CD4-positive, alpha-beta T cell (primary cell): ENCODE data around the gene APOA4. TPM values are rescaled to one million over a fixed set of nuclear protein-coding genes. Genes with fewer than 3 reads are reported as not detected.
A peak's percentile ranks its signal among the peaks of the same experiment; 100 is the strongest.

Experiments used
- ATAC-seq: fragments of 200-7000 bp; cut with Tn5 transposase; one replicate; pipeline ENCODE4 v1.10.0; 2022; ENCODE audit warnings: mild to moderate bottlenecking; ENCODE audit not compliant: poor library complexity
- CTCF ChIA-PET: fragments of 350-600 bp; sonication (Branson Sonifier 250); formaldehyde crosslinking; loops from one replicate; lab custom pipeline; 2021; ENCODE audit warnings: antibody characterized with exemption, inconsistent platforms; lab: Charles Lee
- POLR2A ChIA-PET: fragments of 350-600 bp; sonication (Branson Sonifier 250); formaldehyde crosslinking; loops from one replicate; lab custom pipeline; 2021; ENCODE audit warnings: antibody characterized with exemption, inconsistent platforms; lab: Charles Lee
- DNase-seq, 14 experiments: peaks; one replicate each; pipeline ENCODE4 v3.0.0-alpha.2; 2013 to 2020; ENCODE audit warnings: mixed read lengths in 2 of 14
- H3K27ac ChIP-seq, 2 donors: one replicate each; pipeline versions ENCODE4 v1.5.1 to v1.7.0; 2013; ENCODE audit warnings: low read length in 2 of 2, low read depth in 1 of 2, mild to moderate bottlenecking in 1 of 2
- H3K27me3 ChIP-seq, 2 experiments: 1 replicate in 1 of 2; 2 replicates in 1 of 2; pipeline versions ENCODE4 v1.6.1 to v1.7.0; 2013; ENCODE audit warnings: low read length in 2 of 2, control low read depth in 1 of 2, mild to moderate bottlenecking in 1 of 2, moderate library complexity in 1 of 2; ENCODE audit not compliant: insufficient read depth in 2 of 2, control insufficient read depth in 1 of 2
- H3K36me3 ChIP-seq: one replicate; pipeline ENCODE4 v1.6.1; 2013; ENCODE audit warnings: low read length, control low read depth; ENCODE audit not compliant: insufficient read depth
- H3K4me1 ChIP-seq: one replicate; pipeline ENCODE4 v1.6.1; 2013; ENCODE audit warnings: low read length, control low read depth; ENCODE audit not compliant: insufficient read depth
- H3K4me3 ChIP-seq: one replicate; pipeline ENCODE4 v1.5.1; 2013; ENCODE audit warnings: mild to moderate bottlenecking, low read length, moderate library complexity
- H3K9me3 ChIP-seq, 2 experiments: 1 replicate in 1 of 2; 2 replicates in 1 of 2; pipeline versions ENCODE4 v1.6.1 to v1.7.0; 2013; ENCODE audit warnings: low read length in 2 of 2, mild to moderate bottlenecking in 2 of 2, control low read depth in 1 of 2, moderate library complexity in 1 of 2; ENCODE audit not compliant: control insufficient read depth in 1 of 2, insufficient read depth in 1 of 2
- H3K27ac Mint-ChIP-seq: one replicate; pipeline ENCODE4 v1.8.0; 2020; ENCODE audit warnings: mixed read lengths
- H3K27me3 Mint-ChIP-seq: one replicate; pipeline ENCODE4 v1.8.0; 2021; ENCODE audit warnings: mixed read lengths
- H3K36me3 Mint-ChIP-seq: one replicate; pipeline ENCODE4 v1.8.0; 2021; ENCODE audit warnings: low read depth, mixed read lengths
- H3K4me1 Mint-ChIP-seq: one replicate; pipeline ENCODE4 v1.8.0; 2021; ENCODE audit warnings: low read depth, mixed read lengths
- H3K4me3 Mint-ChIP-seq: one replicate; pipeline ENCODE4 v1.8.0; 2020; ENCODE audit warnings: mild to moderate bottlenecking, mixed read lengths
- H3K9me3 Mint-ChIP-seq: one replicate; pipeline ENCODE4 v1.8.0; 2020; ENCODE audit warnings: mixed read lengths
- intact Hi-C, 2 experiments: fragments of 100-400 bp; cut with DNase I in 1 of 2; cut with micrococcal nuclease in 1 of 2; formaldehyde crosslinking; loops; one replicate each; pipeline versions ENCODE4 v1.15.1 to v1.9.0; 2023 to 2025; cut with DNase I, micrococcal nuclease
- total RNA-seq, 174 experiments: library from RNA in 2 of 174; stranded (reverse) in 2 of 174; gene quantifications; one replicate each; pipeline ENCODE4 v1.2.3 and lab custom pipeline; 2021 to 2026
- TF ChIP-seq, protein P1 (sequence below): fragments of 200-600 bp; IDR thresholded peaks from one replicate; pipeline ENCODE4 v1.8.0; 2022; ENCODE audit warnings: antibody characterized with exemption, mild to moderate bottlenecking

Gene APOA4
- total RNA-seq, 2 experiments from 2014 or later = not detected

DNA sequence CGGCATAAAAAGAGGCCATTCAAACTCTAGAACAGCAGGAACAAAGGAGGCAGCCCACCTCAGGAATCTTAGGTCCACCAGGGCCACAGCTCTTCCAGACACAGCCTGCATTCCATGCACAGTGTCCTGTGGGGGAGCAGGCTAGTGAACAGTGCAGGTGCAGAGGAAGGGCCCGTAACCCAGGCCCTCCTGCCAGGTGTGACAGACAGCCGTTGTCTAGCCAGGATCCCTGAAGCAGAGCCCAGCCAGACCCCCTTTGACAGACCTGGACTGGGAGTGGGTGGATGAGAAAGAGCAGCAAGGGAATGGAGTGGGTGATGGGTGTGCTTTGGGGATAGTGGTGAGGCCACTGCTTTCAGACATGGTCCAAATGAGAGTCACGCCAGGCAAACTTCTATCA is 34.1 kb downstream of the APOA4 start:
- TF ChIP-seq, protein P1, sequence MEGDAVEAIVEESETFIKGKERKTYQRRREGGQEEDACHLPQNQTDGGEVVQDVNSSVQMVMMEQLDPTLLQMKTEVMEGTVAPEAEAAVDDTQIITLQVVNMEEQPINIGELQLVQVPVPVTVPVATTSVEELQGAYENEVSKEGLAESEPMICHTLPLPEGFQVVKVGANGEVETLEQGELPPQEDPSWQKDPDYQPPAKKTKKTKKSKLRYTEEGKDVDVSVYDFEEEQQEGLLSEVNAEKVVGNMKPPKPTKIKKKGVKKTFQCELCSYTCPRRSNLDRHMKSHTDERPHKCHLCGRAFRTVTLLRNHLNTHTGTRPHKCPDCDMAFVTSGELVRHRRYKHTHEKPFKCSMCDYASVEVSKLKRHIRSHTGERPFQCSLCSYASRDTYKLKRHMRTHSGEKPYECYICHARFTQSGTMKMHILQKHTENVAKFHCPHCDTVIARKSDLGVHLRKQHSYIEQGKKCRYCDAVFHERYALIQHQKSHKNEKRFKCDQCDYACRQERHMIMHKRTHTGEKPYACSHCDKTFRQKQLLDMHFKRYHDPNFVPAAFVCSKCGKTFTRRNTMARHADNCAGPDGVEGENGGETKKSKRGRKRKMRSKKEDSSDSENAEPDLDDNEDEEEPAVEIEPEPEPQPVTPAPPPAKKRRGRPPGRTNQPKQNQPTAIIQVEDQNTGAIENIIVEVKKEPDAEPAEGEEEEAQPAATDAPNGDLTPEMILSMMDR = no peak
- H3K4me3 ChIP-seq = no peak overlapping the region
- ChIA-PET POLR2A (interaction anchor here (0.5 to 2.6 kb wide), 3 partner anchors 28 to 282 kb away, joined by 3 to 20 read pairs (median 4); no protein-coding TSS in a partner anchor), CTCF (no interaction called here)
- Mint-ChIP-seq H3K36me3 (peaks cover 44% of the 10 kb centered on the region), H3K4me3 (peak overlapping the region; percentile 94), H3K4me1 (peaks cover 55% of the 10 kb centered on the region), H3K9me3 (no peaks in the 10 kb centered on the region), H3K27me3 (no peaks in the 10 kb centered on the region), H3K27ac (peak overlapping the region; percentile 96)
- H3K36me3 ChIP-seq = peaks cover 26% of the 10 kb centered on the region
- intact Hi-C loops = loop anchor here (1.0 to 5.0 kb wide), 6 partner anchors 16 to 538 kb away; partner anchors contain the start of genes BUD13 (in 2 of the 2), PCSK7 (in 2 of the 2), RNF214 (in 2 of the 2) and CEP164 (in 1 of the 2)
- DNase-seq = peak in 1 of 14 experiments; percentile 8
- peaks cover 41% of the 10 kb centered on the region for H3K4me1 ChIP-seq
- H3K27me3 ChIP-seq = no peaks in the 10 kb centered on the region
- H3K9me3 ChIP-seq = no peaks in the 10 kb centered on the region
- no peak overlapping the region for H3K27ac ChIP-seq
- no peak for ATAC-seq

DNA sequence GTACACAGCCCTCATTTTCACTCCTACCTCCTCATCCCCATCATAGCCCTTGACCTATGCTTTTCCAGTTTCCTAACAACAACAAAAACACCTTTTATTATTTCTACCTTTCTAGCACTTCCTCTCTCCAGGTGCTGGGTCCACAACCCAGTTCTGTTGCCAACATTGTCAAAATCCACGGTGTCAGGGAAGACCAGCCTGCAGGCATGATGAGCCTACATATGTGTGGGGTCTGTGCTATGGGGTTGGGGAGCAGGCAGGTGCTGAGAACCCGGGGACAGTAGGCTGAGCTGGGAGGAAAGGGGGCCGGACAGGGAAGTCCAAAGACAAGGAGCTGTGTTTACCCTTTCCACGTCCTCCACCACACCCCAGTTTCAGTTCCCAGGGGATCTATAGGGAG is 34.6 kb downstream of the APOA4 start:
- peaks cover 31% of the 10 kb centered on the region for H3K36me3 ChIP-seq
- ATAC-seq = no peak
- ChIA-PET CTCF (interaction anchor here (1.1 to 1.3 kb wide), 2 partner anchors 22 to 48 kb away, joined by 3 read pairs; no protein-coding TSS in a partner anchor), POLR2A (interaction anchor here (0.7 to 3.0 kb wide), 16 partner anchors 12 to 443 kb away, joined by 3 to 64 read pairs (median 4); partner anchors contain the start of genes BUD13, PAFAH1B2, PCSK7 and SIDT2)
- intact Hi-C loops = loop anchor here (1.0 to 5.0 kb wide), 6 partner anchors 16 to 539 kb away; partner anchors contain the start of genes BUD13 (in 2 of the 2), PCSK7 (in 2 of the 2), RNF214 (in 2 of the 2) and CEP164 (in 1 of the 2)
- peak overlapping the region; percentile 63 to 79 for H3K27ac ChIP-seq
- no peaks in the 10 kb centered on the region for H3K9me3 ChIP-seq
- H3K4me1 Mint-ChIP-seq = peaks cover 55% of the 10 kb centered on the region
- H3K27me3 ChIP-seq = no peaks in the 10 kb centered on the region
- H3K4me1 ChIP-seq = peaks cover 42% of the 10 kb centered on the region
- no peaks in the 10 kb centered on the region for H3K9me3 Mint-ChIP-seq
- H3K36me3 Mint-ChIP-seq = peaks cover 47% of the 10 kb centered on the region
- peak overlapping the region; percentile 85 for H3K4me3 ChIP-seq
- peak overlapping the region; percentile 96 for H3K27ac Mint-ChIP-seq
- H3K4me3 Mint-ChIP-seq = peak overlapping the region; percentile 94
- DNase-seq = peak in 1 of 14 experiments; percentile 22
- TF ChIP-seq, protein P1 = no peak
- H3K27me3 Mint-ChIP-seq = no peaks in the 10 kb centered on the region

DNA sequence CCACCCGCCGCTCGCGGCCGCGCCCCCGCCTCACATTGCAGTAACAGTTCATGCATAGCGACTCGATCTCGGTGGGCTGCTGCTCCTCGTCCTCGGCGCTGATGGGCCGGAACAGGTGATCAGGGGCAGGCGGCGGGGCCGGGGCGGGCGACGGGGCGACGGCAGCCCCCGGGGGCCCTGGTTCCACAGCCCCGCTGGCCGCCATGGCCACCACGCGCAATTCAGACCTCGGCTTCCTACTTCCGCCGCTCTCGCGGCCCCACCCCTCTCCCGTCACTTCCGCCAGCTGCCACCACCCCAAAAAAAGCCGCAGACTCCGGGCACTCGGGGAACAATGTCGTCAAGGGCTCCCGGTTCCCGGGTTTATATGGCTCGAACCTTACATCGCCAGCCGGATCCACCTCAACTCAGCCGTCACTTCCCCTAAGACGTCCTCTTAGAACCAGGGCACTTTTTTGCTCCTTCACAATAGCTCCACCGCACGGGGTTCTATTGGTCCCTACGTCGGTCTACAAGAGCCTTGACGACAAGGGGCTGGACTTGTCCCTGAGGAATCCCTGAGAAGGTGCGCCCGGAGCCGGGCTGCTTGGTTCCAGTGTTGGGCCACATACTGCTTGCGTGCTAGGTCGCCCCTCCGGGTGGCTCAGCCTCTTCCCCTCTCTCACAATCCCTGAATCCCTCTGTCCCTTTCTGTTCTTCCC is 35.2 kb downstream of the APOA4 start, which contains the start of gene ZPR1:
ZPR1 (minus strand) TSS at position 238 of the 701 bp plus-strand sequence; CDS start at position 205, 33 bp downstream.
- H3K36me3 Mint-ChIP-seq = peaks cover 53% of the 10 kb centered on the region
- Histone ChIP-seq H3K36me3 (peaks cover 37% of the 10 kb centered on the region), H3K4me1 (peaks cover 46% of the 10 kb centered on the region), H3K27me3 (no peaks in the 10 kb centered on the region), H3K4me3 (peak within 1 kb of the TSS; percentile 85), H3K27ac (peak within 1 kb of the TSS; percentile 63 to 79), H3K9me3 (no peaks in the 10 kb centered on the region)
- ChIA-PET CTCF (interaction anchor here (1.1 to 1.4 kb wide), 3 partner anchors 16 to 48 kb away, joined by 3 read pairs; no protein-coding TSS in a partner anchor), POLR2A (interaction anchor here (0.7 to 3.0 kb wide), 18 partner anchors 11 to 443 kb away, joined by 3 to 64 read pairs (median 4); partner anchors contain the start of genes BUD13, PAFAH1B2, PCSK7 and SIDT2)
- TF ChIP-seq, protein P1 = no peak
- H3K27ac Mint-ChIP-seq = peak within 1 kb of the TSS; percentile 96
- H3K27me3 Mint-ChIP-seq = no peaks in the 10 kb centered on the region
- peak; percentile 71 to 92 (median 84) for DNase-seq
- H3K4me3 Mint-ChIP-seq = peak within 1 kb of the TSS; percentile 94
- peak; percentile 82 for ATAC-seq
- H3K4me1 Mint-ChIP-seq = peaks cover 52% of the 10 kb centered on the region
- intact Hi-C loops = loop anchor here (1.0 to 5.0 kb wide), 6 partner anchors 15 to 539 kb away; partner anchors contain the start of genes BUD13 (in 2 of the 2), PCSK7 (in 2 of the 2), RNF214 (in 2 of the 2) and CEP164 (in 1 of the 2)
- no peaks in the 10 kb centered on the region for H3K9me3 Mint-ChIP-seq
